ENCODE results near the gene TSPAN9. TPM values are rescaled to one million over a fixed set of nuclear protein-coding genes. Genes with fewer than 3 reads are reported as not detected.

TSPAN9 gene
- total RNA-seq, 1 donor from 2014 or later, result 7.8 TPM

- H3K9ac ChIP-seq, result no peak overlapping the region
Measured at GRCh38 chr12:3042394-3042793, 34.8 kb upstream of the TSPAN9 start.

DNA sequence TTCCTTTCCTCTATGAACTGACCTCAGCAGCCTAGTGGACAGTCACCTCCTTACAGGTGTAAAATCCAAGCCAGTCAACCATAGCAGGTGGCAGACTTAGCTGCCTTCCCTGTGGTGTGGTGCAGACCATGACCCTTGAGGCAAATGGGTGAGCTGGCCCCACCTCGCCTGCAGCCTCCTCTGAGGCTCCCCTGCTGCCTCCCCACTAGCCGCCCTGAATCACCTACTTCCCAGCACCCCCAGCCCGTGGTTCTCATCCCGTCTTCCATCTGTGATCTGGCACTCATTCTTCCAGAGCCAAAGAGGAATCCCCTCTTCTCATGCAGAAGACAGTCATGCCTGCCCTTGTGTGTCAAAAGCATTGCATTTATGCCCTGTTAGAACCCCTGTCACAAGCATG lies 34.4 kb upstream of the TSPAN9 start:
- Histone ChIP-seq H4K20me1 (ENCODE audit: low read depth) (no peaks in the 10 kb centered on the region), H2AFZ (replicated peaks) (no peak overlapping the region), H3K9ac (no peak overlapping the region), H3K9me3 (ENCODE audit: low read depth) (no peaks in the 10 kb centered on the region), H3K27ac (no peak overlapping the region), H3F3A (ENCODE audit: low read depth) (peaks cover 3% of the 10 kb centered on the region), H3K79me2 (ENCODE audit: low read depth) (no peaks in the 10 kb centered on the region), H3K4me1 (peaks cover 3% of the 10 kb centered on the region), H3K36me3 (no peaks in the 10 kb centered on the region), H3K4me2 (no peak overlapping the region), H3K27me3 (no peaks in the 10 kb centered on the region), H3K4me3 (no peak overlapping the region)
- H3K27me3 Mint-ChIP-seq (ENCODE audit: insufficient read depth, low read depth), result peaks cover 13% of the 10 kb centered on the region
- no peak for DNase-seq (ENCODE audit: low spot score)
- peaks cover 1% of the 10 kb centered on the region for H3K36me3 Mint-ChIP-seq
- peaks cover 16% of the 10 kb centered on the region for H3K4me1 Mint-ChIP-seq
- no peak overlapping the region for H3K4me3 Mint-ChIP-seq
- H3K27ac Mint-ChIP-seq, result no peak overlapping the region
- TF ChIP-seq CTCF (IDR thresholded peaks at IDR 0.05) (no peak), EZH2phosphoT487 (IDR thresholded peaks at IDR 0.05) (no peak), EZH2 (IDR thresholded peaks at IDR 0.05) (no peak)
- H3K9me3 Mint-ChIP-seq, result no peaks in the 10 kb centered on the region

More at GRCh38 chr12:3042394-3042793, 34.8 kb upstream of the TSPAN9 start:
- no peak for TF ChIP-seq EZH2phosphoT487 (IDR thresholded peaks at IDR 0.05)
- TF ChIP-seq CTCF (IDR thresholded peaks at IDR 0.05), result no peak
- TF ChIP-seq EZH2 (IDR thresholded peaks at IDR 0.05), result no peak
- no peak for DNase-seq (ENCODE audit: low spot score)
- Mint-ChIP-seq H3K27me3 (ENCODE audit: insufficient read depth, low read depth) (peaks cover 13% of the 10 kb centered on the region), H3K4me1 (peaks cover 11% of the 10 kb centered on the region), H3K4me3 (no peak overlapping the region), H3K9me3 (no peaks in the 10 kb centered on the region), H3K36me3 (no peaks in the 10 kb centered on the region), H3K27ac (no peak overlapping the region)
- no peaks in the 10 kb centered on the region for H3K4me1 ChIP-seq
- H4K20me1 ChIP-seq (ENCODE audit: low read depth), result no peaks in the 10 kb centered on the region
- no peak overlapping the region for H3K4me2 ChIP-seq
- no peaks in the 10 kb centered on the region for H3F3A ChIP-seq (ENCODE audit: low read depth)
- H3K27ac ChIP-seq, result no peak overlapping the region
- H3K79me2 ChIP-seq (ENCODE audit: low read depth), result no peaks in the 10 kb centered on the region
- no peaks in the 10 kb centered on the region for H3K36me3 ChIP-seq
- H2AFZ ChIP-seq (replicated peaks), result no peak overlapping the region
- H3K9me3 ChIP-seq (ENCODE audit: low read depth), result no peaks in the 10 kb centered on the region
- no peaks in the 10 kb centered on the region for H3K27me3 ChIP-seq
- no peak overlapping the region for H3K4me3 ChIP-seq

GRCh38 chr12:3043406-3043805 lies 33.8 kb upstream of the TSPAN9 start:
- H3K9ac ChIP-seq, result no peak overlapping the region
- H3K36me3 Mint-ChIP-seq, result peaks cover 1% of the 10 kb centered on the region
- peaks cover 10% of the 10 kb centered on the region for H3K27me3 Mint-ChIP-seq (ENCODE audit: insufficient read depth, low read depth)
- peak overlapping the region; percentile 25 for H3K4me3 Mint-ChIP-seq
- H3K36me3 ChIP-seq, result no peaks in the 10 kb centered on the region
- H3K27me3 ChIP-seq, result no peaks in the 10 kb centered on the region
- no peak overlapping the region for H2AFZ ChIP-seq (replicated peaks)
- H3K4me1 ChIP-seq, result peaks cover 7% of the 10 kb centered on the region
- H3K9me3 ChIP-seq (ENCODE audit: low read depth), result no peaks in the 10 kb centered on the region
- H3K9me3 Mint-ChIP-seq, result no peaks in the 10 kb centered on the region
- H3K27ac Mint-ChIP-seq, result no peak overlapping the region
- no peaks in the 10 kb centered on the region for H4K20me1 ChIP-seq (ENCODE audit: low read depth)
- peaks cover 20% of the 10 kb centered on the region for H3K4me1 Mint-ChIP-seq
- H3K27ac ChIP-seq, result no peak overlapping the region
- H3K79me2 ChIP-seq (ENCODE audit: low read depth), result no peaks in the 10 kb centered on the region
- DNase-seq (ENCODE audit: low spot score), result no peak
- no peak overlapping the region for H3K4me2 ChIP-seq
- H3F3A ChIP-seq (ENCODE audit: low read depth), result peaks cover 8% of the 10 kb centered on the region
- H3K4me3 ChIP-seq, result no peak overlapping the region
- no peak for TF ChIP-seq EZH2 (IDR thresholded peaks at IDR 0.05)
- TF ChIP-seq EZH2phosphoT487 (IDR thresholded peaks at IDR 0.05), result no peak
- no peak for TF ChIP-seq CTCF (IDR thresholded peaks at IDR 0.05)
